ENCODE measurements around the gene ATP6V1B1. TPM values are rescaled to one million over a fixed set of nuclear protein-coding genes. Genes with fewer than 3 reads are reported as not detected.

ATP6V1B1 gene
- total RNA-seq, 1 donor from 2014 or later, result not detected

- no peak for DNase-seq
- Histone ChIP-seq H3K36me3 (no peaks in the 10 kb centered on the region), H3K4me3 (no peak overlapping the region), H3K9me3 (replicated peaks) (no peaks in the 10 kb centered on the region), H3K4me1 (peaks cover 10% of the 10 kb centered on the region), H3K27me3 (ENCODE audit: low read depth) (peaks cover 61% of the 10 kb centered on the region), H3K27ac (replicated peaks) (no peak overlapping the region)
- intact Hi-C loops (cut with micrococcal nuclease), result no loop called here
- TF ChIP-seq CTCF (IDR thresholded peaks at IDR 0.05; ENCODE audit: borderline replicate concordance), result no peak
Measured at GRCh38 chr2:70944111-70944690, 8.5 kb downstream of the ATP6V1B1 start.

- DNase-seq, result no peak
- Histone ChIP-seq H3K9me3 (replicated peaks) (no peaks in the 10 kb centered on the region), H3K36me3 (no peaks in the 10 kb centered on the region), H3K4me3 (no peak overlapping the region), H3K4me1 (peaks cover 10% of the 10 kb centered on the region), H3K27me3 (ENCODE audit: low read depth) (peaks cover 42% of the 10 kb centered on the region), H3K27ac (replicated peaks) (no peak overlapping the region)
- intact Hi-C loops (cut with micrococcal nuclease), result loop anchor here (5.0 kb wide), 1 partner anchor 75 kb away; no protein-coding TSS in a partner anchor
- TF ChIP-seq CTCF (IDR thresholded peaks at IDR 0.05; ENCODE audit: borderline replicate concordance), result peak; percentile 80
Measured at GRCh38 chr2:70946832-70947442, 11.2 kb downstream of the ATP6V1B1 start.

GRCh38 chr2:70947556-70948184 lies 12.0 kb downstream of the ATP6V1B1 start:
- DNase-seq, result no peak
- Histone ChIP-seq H3K4me3 (peak overlapping the region; percentile 42), H3K27ac (replicated peaks) (no peak overlapping the region), H3K36me3 (no peaks in the 10 kb centered on the region), H3K4me1 (peaks cover 10% of the 10 kb centered on the region), H3K27me3 (ENCODE audit: low read depth) (peaks cover 47% of the 10 kb centered on the region), H3K9me3 (replicated peaks) (no peaks in the 10 kb centered on the region)
- intact Hi-C loops (cut with micrococcal nuclease), result loop anchor here (5.0 kb wide), 1 partner anchor 75 kb away; no protein-coding TSS in a partner anchor
- no peak for TF ChIP-seq CTCF (IDR thresholded peaks at IDR 0.05; ENCODE audit: borderline replicate concordance)

- Histone ChIP-seq H3K4me3 (peak overlapping the region; percentile 42), H3K27ac (replicated peaks) (no peak overlapping the region), H3K4me1 (peaks cover 10% of the 10 kb centered on the region), H3K36me3 (no peaks in the 10 kb centered on the region), H3K9me3 (replicated peaks) (no peaks in the 10 kb centered on the region), H3K27me3 (ENCODE audit: low read depth) (peaks cover 51% of the 10 kb centered on the region)
- TF ChIP-seq CTCF (IDR thresholded peaks at IDR 0.05; ENCODE audit: borderline replicate concordance), result peak; percentile 90
- DNase-seq, result peak; percentile 77
- intact Hi-C loops (cut with micrococcal nuclease), result loop anchor here (5.0 kb wide), 1 partner anchor 76 kb away; no protein-coding TSS in a partner anchor
Measured at GRCh38 chr2:70948337-70949003, 12.8 kb downstream of the ATP6V1B1 start.

GRCh38 chr2:70949086-70949485 lies 13.4 kb downstream of the ATP6V1B1 start:
- Histone ChIP-seq H3K27ac (replicated peaks) (no peak overlapping the region), H3K9me3 (replicated peaks) (no peaks in the 10 kb centered on the region), H3K4me1 (peaks cover 10% of the 10 kb centered on the region), H3K27me3 (ENCODE audit: low read depth) (peaks cover 49% of the 10 kb centered on the region), H3K36me3 (no peaks in the 10 kb centered on the region), H3K4me3 (no peak overlapping the region)
- TF ChIP-seq CTCF (IDR thresholded peaks at IDR 0.05; ENCODE audit: borderline replicate concordance), result no peak
- DNase-seq, result no peak
- intact Hi-C loops (cut with micrococcal nuclease), result loop anchor here (5.0 kb wide), 1 partner anchor 77 kb away; no protein-coding TSS in a partner anchor
